ENCODE data around the gene HRH2.

HRH2 gene

DNA sequence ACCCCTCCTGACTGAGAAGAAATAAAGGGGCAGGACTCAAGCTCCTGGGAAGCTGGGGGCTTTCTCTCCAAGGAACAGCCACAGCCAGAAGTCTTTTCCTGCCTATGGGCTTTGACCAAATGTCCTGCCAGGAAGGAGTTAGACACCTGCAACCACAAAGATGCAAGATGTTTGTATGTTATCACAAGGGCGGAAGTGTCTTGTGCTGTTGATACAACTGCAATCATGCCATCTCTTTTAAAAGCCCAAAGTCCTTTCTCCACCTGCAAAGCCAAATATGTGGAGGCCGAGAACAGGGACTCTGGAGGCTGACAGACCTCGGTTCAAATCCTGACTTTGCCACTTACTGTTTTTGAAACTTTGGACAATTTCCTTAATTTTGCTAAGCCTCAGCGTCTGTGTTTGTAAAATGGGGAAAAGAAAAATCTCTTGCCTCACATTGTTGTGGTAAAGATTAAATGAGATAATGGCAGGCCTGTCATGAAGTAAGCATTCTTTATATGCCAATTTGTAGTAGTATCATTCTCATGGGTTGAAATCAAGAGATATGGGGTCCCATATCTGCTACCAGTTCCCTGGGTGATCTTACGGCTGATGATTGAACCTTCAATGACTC lies 17.0 kb downstream of the HRH2 start:
- DNase-seq = no peak

DNA sequence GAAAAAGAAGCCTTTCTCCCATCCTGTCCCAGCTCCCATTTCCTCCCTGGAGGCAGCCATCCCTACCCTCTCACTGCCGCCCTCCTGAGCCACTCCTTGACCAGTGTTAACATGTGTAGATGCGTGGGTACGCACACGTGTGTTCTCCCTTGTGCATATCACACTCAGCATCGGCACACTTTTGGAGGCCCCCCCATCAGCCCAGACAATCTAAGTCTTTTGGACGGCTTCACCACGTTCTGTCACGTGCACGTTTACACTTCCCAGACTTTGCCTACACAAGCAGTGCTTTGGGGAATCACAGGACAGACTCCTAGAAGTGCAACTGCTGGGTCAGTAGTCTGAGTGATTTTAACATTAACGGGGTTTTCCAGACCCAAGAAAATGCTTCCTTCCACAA lies 18.0 kb downstream of the HRH2 start:
- DNase-seq = no peak

DNA sequence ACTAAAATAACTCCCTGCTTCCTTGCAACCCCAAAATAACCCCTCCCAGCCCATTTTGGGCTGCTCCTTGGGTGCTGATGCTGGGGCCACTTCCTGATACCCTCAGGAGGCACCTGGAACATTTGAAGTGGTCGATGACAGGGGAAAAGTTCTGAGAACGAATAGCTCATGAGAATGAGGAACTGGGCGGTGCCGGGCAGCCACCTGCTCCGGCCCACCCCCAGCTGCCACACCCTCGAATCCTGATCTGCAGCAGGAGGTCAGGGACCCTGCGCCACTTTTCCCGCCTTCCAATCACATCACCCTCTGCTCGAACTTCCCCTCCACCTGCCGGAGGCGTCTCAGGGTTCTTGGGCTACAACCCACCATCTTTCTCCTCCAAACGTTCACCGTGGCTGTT lies 19.7 kb downstream of the HRH2 start:
- DNase-seq = no peak

DNA sequence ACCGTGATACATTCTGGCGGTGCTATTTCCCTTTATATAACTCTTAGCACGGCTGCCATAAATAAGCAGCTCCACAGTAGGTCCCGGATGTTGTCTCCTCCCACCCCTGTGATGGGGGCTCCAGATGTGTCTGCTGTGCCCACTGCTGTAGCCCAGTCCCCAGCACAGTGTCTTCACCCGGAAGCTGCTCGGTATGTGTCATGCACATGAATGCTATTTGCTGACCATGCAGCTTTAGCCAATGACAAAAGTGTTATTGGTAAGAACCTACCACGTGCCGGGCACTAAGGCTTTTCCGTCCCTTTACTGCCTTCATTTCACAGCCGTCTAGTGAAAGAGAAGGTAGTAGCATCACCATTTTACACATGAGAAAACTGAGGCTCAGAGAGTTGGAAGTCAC lies 20.2 kb downstream of the HRH2 start:
- no peak for DNase-seq

DNA sequence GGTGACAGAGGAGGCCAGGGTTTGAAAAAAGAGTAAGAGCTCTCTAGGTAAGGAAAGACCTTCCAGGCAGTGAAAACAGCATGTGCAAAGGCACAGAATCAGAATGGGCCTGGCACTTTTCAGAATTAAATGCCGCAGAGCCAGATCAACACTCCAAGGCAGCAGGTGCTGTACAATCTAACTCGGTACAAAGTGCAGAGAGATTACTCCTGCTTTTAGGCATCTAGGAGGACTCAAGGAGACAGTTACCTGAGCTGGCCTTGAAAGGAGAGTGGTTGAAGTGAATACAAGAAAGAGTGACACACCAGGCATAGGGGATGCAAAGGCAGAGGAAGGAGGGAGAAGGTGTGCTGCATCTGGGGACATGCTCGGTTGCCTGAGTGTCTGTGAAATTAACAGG lies 21.5 kb downstream of the HRH2 start:
- DNase-seq = no peak

DNA sequence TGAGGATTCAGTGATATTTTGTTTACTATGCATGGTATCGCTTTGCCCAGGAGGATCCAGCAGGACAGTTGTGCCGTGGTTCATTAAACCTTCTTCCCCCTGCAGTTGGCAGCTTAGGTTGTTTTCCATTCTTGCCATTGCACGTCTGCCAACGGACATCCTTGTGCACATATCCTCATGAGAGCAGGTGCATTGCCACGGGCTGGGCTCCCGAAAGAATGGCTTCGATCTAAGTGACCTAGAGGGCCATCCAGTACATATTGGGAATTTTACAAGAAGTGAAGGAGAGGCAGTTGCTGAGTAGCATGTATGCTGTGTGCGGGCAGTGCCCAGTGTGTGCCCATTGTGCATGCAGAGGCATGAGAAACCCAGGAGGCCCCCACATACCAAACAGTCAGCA lies 22.1 kb downstream of the HRH2 start:
- no peak for DNase-seq

DNA sequence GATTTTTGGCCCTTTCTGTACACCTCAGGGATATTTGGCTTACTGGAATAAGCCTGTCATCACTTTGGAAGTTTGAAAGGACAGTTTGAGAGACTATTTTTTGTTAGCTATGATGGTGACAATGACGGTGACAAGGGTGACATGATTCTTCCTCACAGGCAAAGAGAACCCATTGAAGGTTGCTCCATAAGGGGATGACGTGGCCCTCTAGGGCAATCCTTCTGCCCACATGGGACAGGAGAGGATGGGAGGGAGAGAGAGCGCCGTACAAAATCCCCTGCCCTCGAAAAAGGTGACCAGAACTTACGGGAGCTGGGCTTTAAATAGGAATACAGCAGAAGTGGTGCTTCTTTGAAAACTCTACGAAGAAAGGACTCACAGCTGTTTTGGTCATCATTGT lies 22.6 kb downstream of the HRH2 start:
- no peak for DNase-seq

DNA sequence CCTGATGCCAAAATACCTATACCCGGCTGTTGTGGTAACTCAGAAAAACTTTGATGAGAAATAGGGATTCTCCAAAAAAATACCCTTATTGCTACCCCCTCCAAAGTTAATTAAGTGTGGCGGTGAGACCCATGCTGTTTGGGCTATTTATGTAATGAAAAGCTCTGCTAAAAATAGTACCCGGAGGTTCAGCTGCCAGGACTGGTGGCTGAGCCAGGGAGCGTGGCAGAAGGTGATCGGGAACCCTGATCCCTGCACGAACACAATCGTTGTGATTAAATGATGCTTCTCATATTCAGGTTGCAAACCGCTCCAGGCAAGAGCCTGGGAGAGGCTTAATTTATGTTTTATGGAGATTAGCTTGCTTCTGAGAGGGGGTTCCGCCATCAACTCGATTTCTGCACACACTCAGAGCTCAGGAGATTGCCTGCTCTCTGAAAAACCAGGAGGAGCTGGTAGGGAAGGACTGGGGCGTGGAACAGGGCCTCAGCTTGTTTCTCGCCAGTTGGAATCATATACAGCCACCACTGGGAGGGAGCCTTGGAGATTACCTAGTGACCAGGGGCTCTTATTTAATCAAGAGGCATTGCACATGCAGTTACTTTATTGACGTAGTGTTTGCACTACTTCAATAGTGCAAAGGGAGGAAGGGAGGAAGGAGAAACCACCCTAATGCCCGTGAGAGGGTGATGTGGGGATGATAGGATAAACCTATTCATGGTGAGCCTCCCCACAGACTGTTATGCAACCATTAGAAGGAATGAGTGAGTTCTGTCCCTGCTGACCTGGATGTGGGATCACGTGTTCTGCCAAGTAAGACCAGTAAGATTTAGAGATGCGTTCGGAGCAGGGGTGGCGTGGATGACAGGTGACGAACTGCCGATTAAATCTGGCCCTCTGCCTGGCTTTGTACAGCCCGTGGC lies 23.4 kb downstream of the HRH2 start:
- DNase-seq = peak in 9 of 56 donors; percentile 17 to 53 (median 43)

DNA sequence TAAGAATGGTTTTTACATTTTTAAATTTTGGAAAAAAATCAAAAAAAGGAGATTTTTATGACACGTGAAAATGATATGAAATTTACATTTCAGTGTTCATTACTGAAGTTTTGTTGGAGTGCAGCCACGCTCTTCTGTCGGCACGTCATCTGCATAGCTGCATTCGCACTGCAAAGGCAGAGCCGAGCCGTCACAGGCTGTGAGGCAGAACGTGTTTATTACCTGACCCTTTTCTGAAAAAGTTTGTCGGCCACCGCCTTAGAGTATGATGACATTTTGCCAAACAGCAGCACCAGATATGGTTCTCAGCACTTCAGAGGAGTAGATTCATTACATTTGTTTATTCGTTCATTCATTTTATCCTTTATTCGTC lies 24.1 kb downstream of the HRH2 start:
- peak in 5 of 56 donors; percentile 24 to 51 (median 39) for DNase-seq

DNA sequence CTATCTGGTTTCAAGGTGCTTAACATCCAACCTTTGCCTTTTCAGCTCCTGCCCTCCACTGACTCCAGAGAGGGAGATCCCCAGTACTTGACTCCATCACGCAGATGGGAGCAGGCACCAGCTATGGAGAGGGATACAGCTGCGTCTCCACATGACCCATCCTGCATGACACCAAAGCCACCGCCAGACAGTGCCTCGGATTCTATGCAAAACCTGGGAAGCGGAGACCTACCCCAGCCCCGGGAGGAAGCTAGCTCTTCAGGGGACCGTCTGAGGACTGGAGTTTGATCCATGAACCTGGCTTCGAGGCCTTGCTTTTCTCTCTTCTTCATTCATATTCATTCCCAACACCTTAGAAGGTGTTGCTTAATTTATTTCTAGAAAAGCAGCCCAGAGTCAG lies 24.8 kb downstream of the HRH2 start:
- no peak for DNase-seq

DNA sequence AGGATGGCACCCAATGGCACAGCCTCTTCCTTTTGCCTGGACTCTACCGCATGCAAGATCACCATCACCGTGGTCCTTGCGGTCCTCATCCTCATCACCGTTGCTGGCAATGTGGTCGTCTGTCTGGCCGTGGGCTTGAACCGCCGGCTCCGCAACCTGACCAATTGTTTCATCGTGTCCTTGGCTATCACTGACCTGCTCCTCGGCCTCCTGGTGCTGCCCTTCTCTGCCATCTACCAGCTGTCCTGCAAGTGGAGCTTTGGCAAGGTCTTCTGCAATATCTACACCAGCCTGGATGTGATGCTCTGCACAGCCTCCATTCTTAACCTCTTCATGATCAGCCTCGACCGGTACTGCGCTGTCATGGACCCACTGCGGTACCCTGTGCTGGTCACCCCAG lies 25.4 kb downstream of the HRH2 start:
- DNase-seq = no peak

DNA sequence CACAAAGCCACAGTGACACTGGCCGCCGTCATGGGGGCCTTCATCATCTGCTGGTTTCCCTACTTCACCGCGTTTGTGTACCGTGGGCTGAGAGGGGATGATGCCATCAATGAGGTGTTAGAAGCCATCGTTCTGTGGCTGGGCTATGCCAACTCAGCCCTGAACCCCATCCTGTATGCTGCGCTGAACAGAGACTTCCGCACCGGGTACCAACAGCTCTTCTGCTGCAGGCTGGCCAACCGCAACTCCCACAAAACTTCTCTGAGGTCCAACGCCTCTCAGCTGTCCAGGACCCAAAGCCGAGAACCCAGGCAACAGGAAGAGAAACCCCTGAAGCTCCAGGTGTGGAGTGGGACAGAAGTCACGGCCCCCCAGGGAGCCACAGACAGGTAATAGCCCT lies 26.1 kb downstream of the HRH2 start:
- no peak for DNase-seq

DNA sequence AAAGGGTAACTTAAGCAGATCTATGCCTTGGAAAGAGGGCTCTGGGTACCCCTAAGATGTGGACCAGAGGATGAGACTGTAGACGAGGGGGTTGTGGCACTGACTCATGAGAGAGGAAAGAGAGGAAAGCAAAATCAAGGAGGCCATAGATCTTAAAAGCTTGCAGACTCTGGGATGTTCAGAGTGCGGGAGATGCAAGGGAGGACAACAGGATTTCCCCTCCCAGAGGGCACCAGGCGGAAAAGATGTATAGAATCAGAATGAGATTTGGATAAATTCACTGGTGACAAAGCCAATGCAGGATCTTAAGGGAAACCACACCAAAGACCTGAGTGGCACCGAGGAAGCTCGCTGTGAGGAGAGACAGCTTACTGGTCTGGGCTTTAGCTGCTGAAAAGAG lies 27.1 kb downstream of the HRH2 start:
- DNase-seq = no peak

DNA sequence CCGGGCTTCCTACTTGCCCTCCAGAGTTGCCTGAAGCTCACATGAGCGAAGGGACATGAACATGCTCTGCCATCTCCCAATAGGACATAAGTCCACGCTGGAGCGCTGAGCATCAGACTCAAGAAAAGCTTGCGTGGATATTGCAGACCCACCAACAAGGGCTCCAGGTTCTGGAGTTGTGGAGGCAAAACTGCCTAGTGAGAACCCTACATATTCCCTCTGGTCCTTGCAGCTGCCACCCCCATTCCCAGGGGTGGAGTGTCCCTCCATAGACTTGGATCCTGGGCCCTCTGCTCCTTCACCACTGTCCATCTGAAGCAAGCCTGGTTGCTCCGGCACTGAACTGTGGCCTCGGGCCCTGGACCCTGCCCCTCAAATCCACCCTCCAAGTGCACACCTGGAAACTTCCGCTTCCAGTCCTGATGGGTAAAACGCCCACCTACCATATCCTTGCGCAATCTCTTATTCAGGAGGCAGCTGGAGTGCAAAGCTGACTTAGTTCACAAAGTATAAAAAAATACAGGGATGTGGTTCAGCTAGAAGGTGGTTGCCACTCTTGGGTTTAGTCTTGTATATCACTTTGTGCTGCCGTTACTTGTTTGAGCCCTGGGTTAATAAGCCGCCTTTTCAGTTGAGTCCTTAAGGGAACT lies 28.0 kb downstream of the HRH2 start:
- DNase-seq = no peak

DNA sequence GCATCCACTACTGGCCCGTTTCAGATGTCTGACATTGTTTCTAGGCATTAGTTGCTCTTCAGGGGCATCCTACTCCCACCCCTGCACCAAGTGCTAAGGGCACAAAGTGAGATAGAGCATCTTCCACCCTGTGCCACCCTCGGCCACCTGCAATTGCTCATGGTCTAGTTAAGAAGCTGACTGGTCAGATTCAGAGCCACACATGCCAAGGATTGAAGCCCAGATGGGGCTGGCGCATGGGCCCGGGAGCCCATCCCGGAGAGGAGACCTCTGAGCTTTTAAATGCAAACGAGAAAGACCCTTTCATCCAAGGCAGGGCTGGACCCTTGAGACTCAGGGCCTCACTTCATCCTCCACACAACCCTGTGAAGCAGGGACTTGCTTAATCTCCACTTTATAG lies 28.5 kb downstream of the HRH2 start:
- no peak for DNase-seq

DNA sequence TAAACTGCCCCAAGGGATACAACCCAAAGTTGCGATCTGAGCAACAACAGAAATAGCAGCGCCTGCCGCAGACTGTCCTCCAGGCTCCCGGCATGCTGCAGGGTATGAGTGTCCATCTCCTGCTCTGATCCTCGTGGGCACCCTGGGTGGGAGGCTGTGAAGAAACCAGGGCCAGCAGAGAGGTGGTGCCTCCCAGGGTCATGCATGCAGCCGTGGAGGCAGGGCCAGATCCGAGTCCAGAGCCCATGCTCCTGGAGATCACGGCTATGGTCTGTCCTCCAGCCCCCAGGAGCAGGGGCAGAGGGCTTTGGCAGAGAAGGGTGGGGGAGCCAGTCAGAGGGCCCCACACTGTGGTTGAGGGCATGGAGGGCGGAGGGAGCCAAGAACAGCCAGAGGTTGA lies 29.0 kb downstream of the HRH2 start:
- DNase-seq = no peak

DNA sequence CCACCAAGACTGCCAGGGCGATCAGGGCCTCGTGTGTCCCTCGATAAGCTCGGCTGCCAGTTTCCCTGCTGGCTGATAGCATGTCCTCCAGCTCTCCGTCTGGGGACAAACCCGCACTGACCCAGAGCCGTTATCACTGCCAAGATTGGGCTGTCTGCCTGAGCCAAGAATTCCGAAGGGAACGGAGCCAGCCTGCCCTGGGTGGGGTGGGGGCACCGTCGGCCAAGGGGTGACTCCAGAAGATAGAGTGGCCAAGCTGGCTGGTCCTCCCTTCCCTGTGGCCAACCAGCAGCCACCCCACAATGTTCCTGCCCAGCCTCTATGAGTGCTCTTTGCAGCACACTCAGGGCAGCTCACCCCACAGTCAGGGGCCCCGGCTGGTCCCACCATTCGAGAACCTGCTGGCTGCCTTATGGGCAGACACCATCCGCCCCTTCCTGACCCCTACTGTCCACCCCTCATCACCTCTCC lies 29.4 kb downstream of the HRH2 start:
- no peak for DNase-seq

DNA sequence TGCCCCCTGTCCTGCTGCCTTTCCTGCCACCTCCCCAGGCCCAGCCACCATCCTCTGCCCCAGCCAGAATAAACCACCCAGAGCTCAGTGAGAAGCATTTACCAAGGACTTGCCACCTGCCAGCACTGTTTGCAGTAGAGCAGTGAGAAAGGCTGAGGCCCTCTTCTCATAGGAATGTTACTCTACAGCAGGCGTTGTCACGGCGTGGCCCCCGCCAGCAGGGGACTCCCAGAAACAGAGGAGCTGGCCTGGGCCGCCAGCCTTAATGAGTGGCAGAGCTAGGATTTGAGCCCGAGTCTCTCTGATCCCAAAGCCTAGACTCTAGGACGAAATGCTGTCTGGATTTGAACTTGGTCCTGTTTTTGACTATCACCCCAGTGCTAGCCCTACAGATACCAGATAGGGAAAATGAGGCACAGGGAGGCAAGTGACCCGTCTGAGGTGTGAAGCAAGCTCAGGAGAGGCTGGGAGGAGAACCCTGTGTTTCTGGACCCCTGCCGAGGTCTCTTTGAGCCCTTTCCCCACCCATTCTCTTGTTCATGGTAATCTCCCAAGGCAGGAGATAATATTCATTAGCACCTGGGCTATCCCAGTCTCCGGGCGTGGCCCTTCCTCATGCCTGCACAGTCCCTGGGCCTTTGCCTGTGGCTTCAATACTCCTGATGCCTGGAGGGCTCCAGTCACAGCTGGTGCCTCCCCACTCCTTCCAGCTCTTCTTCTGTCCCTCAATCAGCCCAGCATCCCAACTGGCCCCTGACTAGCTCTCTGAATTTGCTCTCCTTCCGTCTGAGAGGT lies 30.7 kb downstream of the HRH2 start:
- DNase-seq = no peak

DNA sequence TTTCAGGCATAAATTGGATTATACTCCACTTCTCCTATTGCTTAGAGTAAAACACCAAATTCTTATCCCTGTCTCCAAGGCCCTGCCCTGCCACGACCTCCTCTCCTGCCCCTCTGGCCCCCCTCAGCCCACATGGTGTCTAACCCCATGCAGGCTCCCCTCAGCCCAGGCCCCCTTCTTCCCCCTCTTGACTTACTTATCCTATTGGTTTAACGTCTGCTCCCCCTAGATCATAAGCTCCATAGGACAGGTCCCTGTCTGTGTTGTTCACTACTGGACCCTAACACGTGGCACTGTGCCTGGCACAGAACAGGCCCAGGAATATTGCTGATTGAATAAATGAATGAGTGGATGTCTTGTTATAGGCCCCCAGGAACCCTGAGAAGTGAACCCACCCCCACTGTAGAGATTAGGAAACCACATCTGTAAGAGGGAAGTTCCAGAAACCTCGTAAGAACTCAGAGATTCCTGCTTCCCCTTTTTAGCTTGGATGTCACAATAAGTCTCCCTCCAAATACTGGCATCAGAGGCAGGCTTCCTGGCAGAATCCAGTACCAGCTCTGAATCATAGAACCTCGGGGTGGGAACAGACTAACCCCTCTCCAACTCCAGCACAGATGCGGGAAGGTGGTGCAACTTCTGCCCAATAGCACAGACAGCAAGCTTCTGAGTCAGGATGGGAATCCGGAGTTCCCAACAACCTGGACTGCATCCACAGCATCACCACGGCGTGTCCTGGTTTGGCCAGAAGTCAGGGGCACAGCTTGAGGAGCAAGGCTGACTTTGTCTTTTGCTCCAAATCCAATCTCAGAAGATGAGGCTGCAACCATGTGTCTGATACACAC lies 31.5 kb downstream of the HRH2 start:
- peak in 2 of 56 donors; percentile 17 to 31 for DNase-seq

DNA sequence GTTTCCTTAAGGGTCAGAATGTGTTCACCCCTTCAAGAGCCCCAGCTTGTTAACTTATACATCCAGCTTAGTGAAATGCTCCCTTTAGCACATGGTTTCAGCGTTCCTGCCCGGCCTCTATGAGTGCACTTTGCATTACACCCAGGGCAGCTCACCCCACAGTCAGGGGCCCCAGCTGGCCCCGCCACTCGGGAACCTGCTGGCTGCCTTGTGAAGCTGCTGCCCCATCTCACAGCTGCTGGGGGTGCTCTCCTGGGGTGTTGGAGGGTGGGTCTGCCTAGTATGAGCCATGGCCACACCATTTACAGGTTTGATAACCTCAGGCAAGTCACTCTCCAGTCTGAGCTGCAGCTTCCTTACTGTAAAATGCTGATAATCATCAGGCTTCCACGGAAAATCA lies 32.2 kb downstream of the HRH2 start:
- no peak for DNase-seq

DNA sequence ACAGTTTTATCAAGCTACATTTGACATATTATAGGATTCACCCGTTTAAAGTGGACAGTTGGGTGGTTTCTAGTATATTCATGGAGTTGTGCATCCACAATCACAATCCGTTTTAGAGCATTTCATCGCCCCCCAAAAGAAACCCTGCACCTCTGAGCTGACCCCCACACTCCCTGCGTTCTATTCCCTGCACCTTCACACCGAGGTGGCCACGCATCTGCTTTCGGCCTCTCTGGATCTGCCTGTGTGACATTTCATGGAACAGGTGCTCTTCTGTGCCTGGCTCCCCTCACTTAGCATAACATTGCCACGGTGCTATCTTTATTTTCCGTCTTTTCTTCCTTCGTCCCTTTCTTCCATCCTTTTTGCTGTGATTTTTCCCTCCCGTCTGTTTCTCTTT lies 32.7 kb downstream of the HRH2 start:
- no peak for DNase-seq
